Tibial artery (tissue), 4 donors: ENCODE data around the gene RIOX2.

Source experiments
- DNase-seq, 2 donors: peaks; one replicate each; pipeline ENCODE4 v3.0.0-alpha.2; 2019
- H3K27ac ChIP-seq, 2 donors: fragments of 200-600 bp; sonication (generic) in 1 of 2; 1 replicate in 1 of 2; 2 replicates in 1 of 2; pipeline ENCODE4 v1.5.1; 2018 to 2019; ENCODE audit warnings: mild to moderate bottlenecking in 1 of 2
- H3K27me3 ChIP-seq, 2 donors: fragments of 200-600 bp; sonication (generic) in 1 of 2; one replicate each; pipeline versions ENCODE4 v1.5.1 to v1.6.0; 2016 to 2019
- H3K36me3 ChIP-seq, 3 donors: fragments of 200-600 bp; sonication (generic) in 2 of 3; one replicate each; pipeline ENCODE4 v1.5.1; 2016 to 2019; ENCODE audit warnings: mild to moderate bottlenecking in 2 of 3
- H3K4me1 ChIP-seq, 4 donors: fragments of 200-600 bp; sonication (generic) in 2 of 4; 1 replicate in 3 of 4; 2 replicates in 1 of 4; pipeline ENCODE4 v1.5.1; 2016 to 2019
- H3K4me3 ChIP-seq, 2 donors: fragments of 200-600 bp; sonication (generic) in 1 of 2; 1 replicate in 1 of 2; 2 replicates in 1 of 2; pipeline ENCODE4 v1.5.1; 2018 to 2019; ENCODE audit warnings: mild to moderate bottlenecking in 2 of 2
- H3K9me3 ChIP-seq, 3 donors: fragments of 200-600 bp; sonication (generic) in 1 of 3; one replicate each; pipeline ENCODE4 v1.5.1; 2016 to 2019
- CTCF ChIP-seq, 2 experiments: fragments of 200-600 bp in 1 of 2; fragments of 450-650 bp in 1 of 2; IDR thresholded peaks; one replicate each; pipeline ENCODE4 v1.5.1; 2017 to 2019; ENCODE audit warnings: antibody characterized with exemption in 2 of 2, mild to moderate bottlenecking in 1 of 2, moderate library complexity in 1 of 2
- intact Hi-C: fragments of 100-400 bp; cut with DNase I; formaldehyde crosslinking; loops from one replicate; pipeline ENCODE4 v1.15.0; 2023; ENCODE audit warnings: low total_unique reads

Gene RIOX2

GRCh38 chr3:97994328-97994945 lies 22.2 kb upstream of the RIOX2 start:
- H3K27me3 ChIP-seq, result no peaks in the 10 kb centered on the region

GRCh38 chr3:97993526-97993925 lies 21.3 kb upstream of the RIOX2 start:
- no peak overlapping the region for H3K4me3 ChIP-seq
- DNase-seq, result no peak
- H3K9me3 ChIP-seq, result no peaks in the 10 kb centered on the region
- no peaks in the 10 kb centered on the region for H3K27me3 ChIP-seq
- no peak overlapping the region for H3K27ac ChIP-seq
- intact Hi-C loops, result no loop called here
- no peak for TF ChIP-seq CTCF (IDR thresholded peaks at IDR 0.05)
- no peaks in the 10 kb centered on the region for H3K4me1 ChIP-seq
- no peaks in the 10 kb centered on the region for H3K36me3 ChIP-seq

More at GRCh38 chr3:97994328-97994945, 22.2 kb upstream of the RIOX2 start:
- H3K36me3 ChIP-seq, result no peaks in the 10 kb centered on the region
- no peaks in the 10 kb centered on the region for H3K4me1 ChIP-seq
- no peaks in the 10 kb centered on the region for H3K9me3 ChIP-seq
- no peak for TF ChIP-seq CTCF (IDR thresholded peaks at IDR 0.05)
- H3K4me3 ChIP-seq, result no peak overlapping the region
- intact Hi-C loops, result no loop called here
- DNase-seq, result no peak
- H3K27ac ChIP-seq, result no peak overlapping the region

GRCh38 chr3:97992547-97993173 lies 20.4 kb upstream of the RIOX2 start:
- H3K4me3 ChIP-seq, result no peak overlapping the region
- H3K4me1 ChIP-seq, result no peaks in the 10 kb centered on the region
- no peaks in the 10 kb centered on the region for H3K36me3 ChIP-seq
- no peak overlapping the region for H3K27ac ChIP-seq
- H3K9me3 ChIP-seq, result no peaks in the 10 kb centered on the region
- intact Hi-C loops, result no loop called here
- H3K27me3 ChIP-seq, result no peaks in the 10 kb centered on the region
- no peak for TF ChIP-seq CTCF (IDR thresholded peaks at IDR 0.05)
- no peak for DNase-seq

GRCh38 chr3:97991293-97991682 lies 19.1 kb upstream of the RIOX2 start:
- Histone ChIP-seq H3K36me3 (no peaks in the 10 kb centered on the region), H3K27ac (no peak overlapping the region), H3K4me1 (no peaks in the 10 kb centered on the region), H3K4me3 (no peak overlapping the region), H3K9me3 (no peaks in the 10 kb centered on the region), H3K27me3 (no peaks in the 10 kb centered on the region)
- no peak for DNase-seq
- no peak for TF ChIP-seq CTCF (IDR thresholded peaks at IDR 0.05)
- intact Hi-C loops, result no loop called here

GRCh38 chr3:97990624-97991292 lies 18.5 kb upstream of the RIOX2 start:
- Histone ChIP-seq H3K36me3 (no peaks in the 10 kb centered on the region), H3K9me3 (no peaks in the 10 kb centered on the region), H3K4me1 (no peaks in the 10 kb centered on the region), H3K27me3 (no peaks in the 10 kb centered on the region), H3K4me3 (no peak overlapping the region), H3K27ac (no peak overlapping the region)
- intact Hi-C loops, result no loop called here
- no peak for DNase-seq
- TF ChIP-seq CTCF (IDR thresholded peaks at IDR 0.05), result no peak
